SK-N-DZ (cell line): Measurements from ENCODE around the gene CYP27B1.

Source experiments
- DNase-seq: peaks from one replicate; pipeline ENCODE4 v3.0.0-alpha.2; 2015; ENCODE audit warnings: low spot score

CYP27B1 gene

DNA sequence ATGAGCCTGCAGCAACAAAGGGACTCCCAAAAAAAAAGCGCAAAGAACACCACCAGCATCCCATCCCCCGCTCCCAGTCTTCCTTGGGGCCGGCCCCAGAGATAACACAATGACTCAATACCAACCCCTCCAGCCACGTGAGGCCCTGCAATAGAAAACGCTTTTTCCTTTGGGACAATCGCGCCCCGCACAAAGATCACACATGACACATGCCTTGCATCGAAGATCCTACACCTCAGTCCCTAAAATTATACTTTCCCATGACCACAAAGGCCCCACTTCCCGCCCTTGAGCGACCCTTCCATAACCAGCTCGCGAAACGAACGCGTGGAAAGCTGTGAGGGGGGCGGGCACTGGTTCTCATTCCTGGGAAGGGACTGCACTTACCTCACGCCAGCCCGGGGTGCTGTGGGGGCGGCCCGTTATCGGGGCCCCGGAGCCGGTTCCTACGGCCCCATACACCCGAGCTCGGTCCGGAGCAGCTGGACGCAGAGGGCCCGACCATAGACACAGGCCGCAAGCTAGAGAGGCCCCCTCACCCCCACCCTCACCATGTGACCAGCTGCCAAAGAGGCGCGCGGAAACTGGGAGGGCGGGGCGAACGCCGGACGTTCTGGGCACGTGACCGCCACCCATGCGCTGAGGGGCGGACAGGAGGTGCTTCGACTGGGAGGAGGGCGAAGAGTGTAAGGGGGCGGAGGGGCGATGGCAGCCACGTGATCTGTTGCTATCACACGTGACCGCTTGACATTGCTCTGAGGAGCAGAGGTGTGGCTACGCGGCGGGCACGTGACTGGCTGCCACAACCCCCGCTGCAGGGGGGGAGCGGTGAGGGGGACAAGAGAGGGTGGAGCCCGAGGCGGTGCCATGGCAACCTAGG, 14.8 kb downstream of the CYP27B1 start, which contains the start of gene CDK4:
CDK4 (minus strand) TSS at position 523 of the 880 bp plus-strand sequence. CDS start 593 bp downstream, outside the sequence.
- DNase-seq: peak; percentile 100

DNA sequence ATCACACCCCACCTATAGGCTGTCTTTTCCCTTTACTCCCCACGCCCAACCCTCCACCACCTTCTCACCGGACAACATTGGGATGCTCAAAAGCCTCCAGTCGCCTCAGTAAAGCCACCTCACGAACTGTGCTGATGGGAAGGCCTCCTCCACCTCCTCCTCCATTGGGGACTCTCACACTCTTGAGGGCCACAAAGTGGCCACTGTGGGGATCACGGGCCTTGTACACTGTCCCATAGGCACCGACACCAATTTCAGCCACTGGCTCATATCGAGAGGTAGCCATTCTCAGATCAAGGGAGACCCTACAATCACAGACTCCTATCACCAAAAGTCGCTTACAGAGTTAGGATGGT, 15.5 kb downstream of the CYP27B1 start:
- DNase-seq: no peak

DNA sequence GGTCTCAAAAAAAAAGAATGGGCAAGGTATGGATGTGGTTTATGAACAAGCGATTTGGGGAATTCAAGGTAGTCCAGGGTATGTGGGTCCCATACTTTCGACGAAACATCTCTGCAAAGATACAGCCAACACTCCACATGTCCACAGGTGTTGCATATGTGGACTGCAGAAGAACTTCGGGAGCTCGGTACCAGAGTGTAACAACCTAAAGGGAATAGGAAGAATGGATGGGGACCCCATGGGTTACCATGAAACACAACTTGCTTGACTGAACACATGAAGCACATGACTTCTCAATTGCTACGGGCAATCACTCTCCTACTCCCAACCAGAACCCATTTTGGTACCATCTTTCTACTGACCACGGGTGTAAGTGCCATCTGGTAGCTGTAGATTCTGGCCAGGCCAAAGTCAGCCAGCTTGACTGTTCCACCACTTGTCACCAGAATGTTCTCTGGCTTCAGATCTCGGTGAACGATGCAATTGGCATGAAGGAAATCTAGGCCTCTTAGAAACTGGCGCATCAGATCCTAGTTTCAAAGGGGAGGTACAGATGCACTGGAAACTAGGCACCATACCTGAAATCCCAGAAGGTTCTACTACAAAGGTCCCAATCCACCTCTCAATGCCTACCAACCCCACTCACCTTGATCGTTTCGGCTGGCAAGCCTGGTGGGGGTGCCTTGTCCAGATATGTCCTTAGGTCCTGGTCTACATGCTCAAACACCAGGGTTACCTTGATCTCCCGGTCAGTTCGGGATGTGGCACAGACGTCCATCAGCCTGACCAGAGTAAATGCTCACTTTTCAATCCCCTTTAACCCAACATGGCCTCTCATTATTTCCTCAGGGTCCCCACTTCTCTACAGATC, 16.1 kb downstream of the CYP27B1 start:
- no peak for DNase-seq

DNA sequence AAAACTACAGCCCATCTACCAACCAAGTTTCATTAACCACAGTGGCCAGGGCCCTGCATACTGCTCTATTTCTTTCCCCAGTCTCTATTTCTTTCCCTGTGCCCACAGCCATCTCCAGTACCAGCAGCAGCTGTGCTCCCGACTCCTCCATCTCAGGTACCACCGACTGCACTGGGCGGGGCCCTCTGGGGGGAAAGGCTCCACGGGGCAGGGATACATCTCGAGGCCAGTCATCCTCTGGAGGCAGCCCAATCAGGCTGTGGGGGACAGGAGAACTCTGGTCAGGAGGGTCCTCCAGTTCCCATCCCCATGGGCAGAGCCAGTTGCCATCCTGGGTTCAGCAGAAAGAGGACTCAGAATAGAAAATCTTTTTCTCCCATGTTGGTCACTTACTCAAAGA, 17.8 kb downstream of the CYP27B1 start:
- DNase-seq: no peak

DNA sequence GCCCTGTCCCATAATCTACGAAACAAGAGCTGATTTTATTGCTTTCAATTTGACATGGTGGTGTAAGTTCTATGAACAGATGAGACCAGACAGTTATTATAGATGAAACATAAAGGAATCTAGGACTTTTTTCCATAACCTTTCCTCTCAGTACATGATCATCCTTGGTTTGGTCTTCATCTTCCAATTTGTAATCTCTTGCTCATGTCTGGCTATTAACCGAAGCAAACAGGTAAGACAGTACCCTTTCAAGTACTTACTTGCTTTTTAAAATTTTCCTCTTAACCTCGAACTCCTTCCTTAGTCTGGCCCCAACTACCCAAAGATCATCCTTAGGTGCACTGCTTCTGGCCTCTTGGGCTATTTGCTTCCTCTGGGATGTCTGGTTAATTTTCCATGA, 20.9 kb downstream of the CYP27B1 start:
- DNase-seq: no peak

DNA sequence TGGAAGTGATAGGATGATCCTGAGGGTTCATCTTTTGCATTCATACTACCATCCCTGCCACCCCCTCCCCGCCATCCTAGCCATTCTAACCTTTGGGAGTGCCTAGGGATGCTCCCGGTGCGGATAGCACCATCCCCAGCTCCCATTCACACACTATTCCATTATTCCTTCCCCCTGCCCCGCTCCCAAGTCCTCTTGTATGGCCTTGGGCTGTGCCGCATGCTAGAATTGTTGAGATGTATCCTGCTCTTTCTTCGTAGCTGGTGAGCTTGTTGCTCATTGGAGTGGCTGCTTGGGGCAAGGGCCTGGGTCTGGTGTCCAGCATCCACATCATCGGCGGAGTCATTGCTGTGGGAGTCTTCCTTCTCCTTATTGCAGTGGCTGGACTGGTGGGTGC, 21.4 kb downstream of the CYP27B1 start:
- DNase-seq: no peak

DNA sequence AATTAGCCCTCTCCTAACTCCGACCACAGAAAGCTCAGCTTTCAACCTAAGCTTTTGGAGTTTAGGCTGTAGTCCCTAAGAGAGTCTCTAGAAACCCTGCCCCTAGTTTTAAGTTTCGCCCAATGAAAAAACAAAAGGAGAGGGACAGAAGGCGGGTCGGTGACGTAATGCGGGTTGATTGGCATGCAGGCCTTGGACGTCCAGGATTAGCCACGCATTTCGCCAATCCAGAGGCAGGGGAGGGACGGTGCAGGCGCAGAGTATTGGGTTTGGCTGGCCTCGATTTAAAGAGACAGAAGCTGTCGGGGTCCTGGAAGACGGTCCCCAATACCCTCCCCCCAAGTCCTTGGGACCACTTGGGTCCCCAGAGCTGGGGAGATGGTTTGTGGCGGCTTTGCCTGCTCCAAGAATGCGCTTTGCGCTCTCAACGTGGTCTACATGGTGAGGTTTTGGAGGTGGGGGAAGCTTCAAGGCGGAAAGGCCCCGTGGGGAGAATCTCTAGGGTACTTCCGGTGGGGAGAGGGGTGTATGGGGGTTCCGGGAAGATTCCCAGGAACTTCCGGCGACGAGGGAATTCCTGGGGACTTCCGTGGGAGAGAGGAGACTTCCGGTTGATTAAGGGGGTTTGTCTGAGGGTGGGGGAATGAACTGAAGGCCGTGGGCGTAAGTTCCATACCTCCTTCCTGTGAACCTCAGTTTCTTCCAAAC, 21.9 kb downstream of the CYP27B1 start, which contains the start of gene TSPAN31:
TSPAN31 (plus strand) TSS at position 263 of the 708 bp plus-strand sequence; CDS start at position 379, 116 bp downstream.
- peak; percentile 99 for DNase-seq

DNA sequence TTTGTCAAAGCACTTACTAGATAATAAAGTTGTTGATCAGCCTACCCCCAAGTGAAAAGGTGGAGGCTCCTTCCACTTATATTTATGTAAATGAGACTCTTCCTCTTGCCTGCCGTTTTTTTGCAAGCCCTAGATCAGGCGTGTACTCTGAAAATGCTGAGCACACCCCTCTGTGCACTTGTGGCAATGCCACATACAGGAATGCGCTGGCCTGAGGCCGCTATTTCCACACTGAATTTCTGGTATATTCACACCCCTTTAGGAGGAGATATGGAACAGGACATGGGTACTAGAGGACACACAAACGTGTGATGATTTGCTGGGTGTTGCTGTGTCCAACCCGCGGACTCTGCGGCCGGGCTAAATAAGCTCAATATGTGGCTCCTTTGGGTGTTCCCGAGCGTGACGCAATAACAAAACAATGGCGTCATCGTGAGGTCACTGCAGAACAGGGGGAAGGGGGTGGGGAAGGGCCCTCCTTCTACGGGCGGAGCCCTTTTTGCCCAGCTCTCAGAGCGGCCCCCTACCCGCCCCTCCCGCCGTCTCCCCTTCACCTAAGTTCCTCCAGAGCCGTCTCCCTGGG, 22.6 kb downstream of the CYP27B1 start:
- no peak for DNase-seq

DNA sequence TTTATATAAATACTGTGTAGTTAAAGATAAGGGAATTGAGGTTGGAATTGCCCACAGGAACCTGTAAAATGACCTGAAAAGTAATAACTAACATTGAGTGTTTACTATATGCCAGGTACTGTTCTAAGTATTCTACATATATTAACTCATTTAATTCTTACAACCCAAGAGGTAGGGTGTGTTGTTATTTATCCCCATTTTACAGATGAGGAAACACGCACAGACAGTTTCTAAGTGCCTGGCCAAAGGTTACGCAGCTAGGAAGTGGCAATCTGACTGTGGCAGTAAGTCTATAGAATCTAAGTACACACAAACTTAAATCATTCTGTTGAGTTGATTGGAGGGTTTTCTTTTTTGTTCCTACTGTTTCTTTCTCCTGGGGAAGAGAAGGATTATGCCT, 23.1 kb downstream of the CYP27B1 start:
- DNase-seq: no peak

DNA sequence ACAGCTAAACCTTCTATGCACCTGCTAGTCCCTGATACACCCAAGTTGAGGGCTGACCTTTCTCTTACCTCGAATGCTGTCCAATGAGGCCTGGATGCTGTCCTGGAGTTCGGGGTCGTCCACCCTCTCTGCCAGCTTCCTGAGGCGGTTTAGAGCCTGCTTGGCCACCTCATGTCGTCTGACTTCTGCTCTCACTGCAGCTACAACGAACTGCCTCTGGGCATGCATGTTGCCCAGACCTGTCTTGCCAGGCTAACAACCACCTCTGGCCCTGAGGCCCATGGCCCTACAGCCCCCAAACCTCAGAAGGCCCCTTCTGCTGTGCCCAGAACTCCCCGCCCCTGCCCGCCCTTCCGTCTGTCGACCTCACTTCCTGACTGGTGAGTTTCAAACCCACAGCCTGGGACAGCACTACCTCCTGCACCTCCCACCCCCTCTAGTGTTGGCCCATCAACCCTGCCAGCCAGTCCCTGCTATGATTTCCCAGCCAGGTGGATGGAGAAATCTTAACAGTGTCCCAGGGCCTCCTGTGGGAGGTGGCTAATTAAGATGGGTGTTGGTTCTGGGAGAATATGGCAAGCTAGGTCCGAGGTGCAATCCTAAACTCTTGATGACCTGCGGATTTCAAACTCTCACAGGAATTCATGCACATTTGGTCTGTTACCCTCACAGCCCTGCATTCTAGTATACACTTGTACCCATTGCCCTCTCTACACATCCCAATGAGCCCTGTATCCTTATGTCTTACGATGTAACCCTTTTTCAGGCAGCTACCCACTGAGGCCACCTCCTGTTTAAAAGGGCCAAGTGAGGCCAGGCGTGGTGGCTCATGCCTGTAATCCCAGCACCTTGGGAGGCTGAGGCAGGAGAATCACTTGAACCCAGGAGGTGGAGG, 24.8 kb downstream of the CYP27B1 start:
- DNase-seq: no peak

DNA sequence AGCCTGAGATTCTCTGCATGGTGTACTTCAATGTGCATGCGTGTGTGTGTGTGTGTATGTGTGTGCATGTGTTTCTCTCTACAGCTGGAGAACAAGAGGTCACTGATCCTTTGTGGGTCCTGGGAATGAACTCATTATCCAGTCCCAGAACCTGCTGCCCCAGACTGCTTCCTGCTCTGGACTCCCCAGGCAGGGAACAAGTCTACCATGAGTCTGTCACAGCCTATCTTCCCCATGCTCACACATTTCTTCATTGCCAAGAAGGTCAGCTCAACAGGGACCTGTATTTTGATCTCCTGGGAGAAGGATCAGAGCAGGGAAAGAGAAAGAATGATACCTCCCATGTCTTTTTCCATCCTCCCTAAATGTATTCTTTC, 25.5 kb downstream of the CYP27B1 start:
- DNase-seq: no peak

DNA sequence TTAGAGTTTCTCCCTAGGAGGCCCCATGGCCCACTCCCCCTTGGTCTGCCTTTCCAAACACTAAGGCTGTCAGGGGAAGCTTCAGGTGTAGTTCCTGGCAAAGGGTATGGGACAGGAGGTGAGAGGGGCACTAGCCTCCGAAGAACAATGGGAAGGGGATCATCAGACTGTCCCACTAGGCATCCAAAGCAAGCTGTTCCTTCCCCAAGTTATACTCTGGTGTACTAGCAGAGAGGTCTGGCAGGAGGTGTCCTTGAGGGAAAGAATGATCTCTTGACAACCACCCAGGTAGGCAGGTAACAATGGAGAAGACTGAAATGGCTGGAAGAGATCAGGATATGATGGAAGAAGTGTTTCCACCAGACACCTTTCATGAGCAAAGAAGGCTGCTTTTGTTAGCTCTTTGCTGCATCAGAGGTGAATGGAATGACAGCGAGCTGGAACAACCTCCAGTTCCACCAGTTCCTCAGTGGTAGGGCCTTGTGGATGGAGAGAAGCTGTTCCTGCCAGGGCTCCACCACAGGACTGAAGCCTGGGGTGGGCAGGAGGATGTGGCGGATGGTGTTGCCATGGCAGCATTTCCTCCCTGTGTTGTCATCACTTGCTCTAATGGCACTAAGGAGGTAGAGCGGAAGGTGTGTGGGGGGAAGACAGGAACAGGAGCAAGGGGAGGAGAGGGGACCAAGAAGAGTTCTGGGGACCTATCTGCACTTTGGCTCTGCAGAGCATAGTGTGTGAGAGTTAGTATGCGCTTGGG, 26.0 kb downstream of the CYP27B1 start:
- no peak for DNase-seq

DNA sequence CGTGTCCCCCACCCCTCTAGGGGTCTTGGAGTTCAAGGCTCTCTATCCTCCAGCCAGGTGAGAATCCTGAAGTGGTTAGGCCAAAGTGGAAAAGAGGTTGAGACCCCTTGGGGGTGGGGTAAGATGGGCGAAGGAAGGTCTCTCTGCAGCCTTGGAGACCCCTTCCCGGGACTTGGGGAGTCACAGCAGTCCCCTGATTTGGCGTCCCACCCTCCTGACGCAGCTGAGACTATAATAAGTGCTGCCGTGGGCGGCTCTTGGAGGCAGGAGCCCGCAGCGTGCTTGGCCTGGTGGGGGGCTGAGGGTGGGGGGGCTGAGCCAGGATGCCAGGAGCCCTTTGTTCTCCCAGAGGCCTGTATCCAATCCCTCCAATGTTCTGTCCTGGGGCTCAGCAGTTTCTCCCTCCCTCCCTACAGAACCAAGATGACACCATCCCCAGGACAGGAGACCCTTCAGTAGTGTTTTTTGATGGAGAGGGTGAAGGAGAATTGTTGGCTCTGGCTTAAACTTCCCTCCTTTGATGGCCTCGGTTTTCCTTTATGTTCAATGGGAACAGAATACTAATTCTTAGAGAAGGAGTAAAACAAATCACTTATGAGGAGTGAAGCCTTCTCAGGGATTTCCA, 26.9 kb downstream of the CYP27B1 start:
- no peak for DNase-seq

DNA sequence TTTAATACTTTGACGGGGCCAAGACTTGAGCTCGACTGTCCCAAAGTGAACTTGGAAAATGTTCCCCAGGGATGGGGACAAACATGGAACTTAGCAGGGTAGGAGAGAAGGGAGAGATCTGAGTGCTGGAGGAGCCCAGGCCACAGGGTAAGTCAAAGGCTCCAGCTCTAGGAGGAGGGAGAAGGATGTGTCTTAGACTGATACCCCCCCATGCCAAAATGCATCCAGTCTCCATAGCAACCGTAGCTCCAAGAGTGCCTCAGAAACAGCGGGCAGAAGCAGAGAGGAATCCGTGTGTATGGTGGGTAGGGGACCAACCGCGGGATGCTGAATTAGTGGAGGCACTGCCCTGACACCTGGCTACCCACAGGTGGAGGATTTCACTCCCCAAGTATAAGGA, 27.5 kb downstream of the CYP27B1 start:
- DNase-seq: no peak

DNA sequence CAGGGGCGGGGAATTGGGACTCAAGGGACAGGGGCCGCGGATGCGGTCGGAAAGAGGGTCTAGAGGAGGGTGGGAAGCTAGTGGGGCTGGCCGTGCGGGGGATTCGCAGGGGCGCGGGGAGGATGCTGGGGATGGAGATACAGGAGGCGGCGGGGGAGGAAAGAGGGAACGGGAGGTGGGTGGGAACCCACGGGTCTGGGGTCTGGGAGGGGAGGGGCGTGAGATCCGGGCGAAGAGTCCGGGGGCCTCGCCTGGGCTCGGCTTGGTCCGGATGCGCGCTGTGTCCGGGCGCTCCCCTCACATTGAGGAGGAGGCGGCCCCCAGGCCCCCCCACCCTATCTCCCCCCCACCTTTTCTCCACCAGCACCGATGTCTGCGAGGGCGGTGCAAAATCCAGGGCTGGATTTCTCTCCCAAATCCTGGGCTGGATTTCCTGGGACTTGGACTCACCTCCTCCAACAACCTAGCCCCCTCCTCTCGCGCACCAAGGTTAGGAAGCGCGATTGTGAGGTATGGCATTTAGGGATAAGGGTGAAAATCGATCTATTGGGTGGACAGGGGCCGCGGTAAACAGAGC, 28.1 kb downstream of the CYP27B1 start, which contains the start of gene AGAP2:
AGAP2 (minus strand) TSS at position 82 of the 577 bp plus-strand sequence. CDS start 496 bp downstream, outside the sequence.
- peak; percentile 86 for DNase-seq

DNA sequence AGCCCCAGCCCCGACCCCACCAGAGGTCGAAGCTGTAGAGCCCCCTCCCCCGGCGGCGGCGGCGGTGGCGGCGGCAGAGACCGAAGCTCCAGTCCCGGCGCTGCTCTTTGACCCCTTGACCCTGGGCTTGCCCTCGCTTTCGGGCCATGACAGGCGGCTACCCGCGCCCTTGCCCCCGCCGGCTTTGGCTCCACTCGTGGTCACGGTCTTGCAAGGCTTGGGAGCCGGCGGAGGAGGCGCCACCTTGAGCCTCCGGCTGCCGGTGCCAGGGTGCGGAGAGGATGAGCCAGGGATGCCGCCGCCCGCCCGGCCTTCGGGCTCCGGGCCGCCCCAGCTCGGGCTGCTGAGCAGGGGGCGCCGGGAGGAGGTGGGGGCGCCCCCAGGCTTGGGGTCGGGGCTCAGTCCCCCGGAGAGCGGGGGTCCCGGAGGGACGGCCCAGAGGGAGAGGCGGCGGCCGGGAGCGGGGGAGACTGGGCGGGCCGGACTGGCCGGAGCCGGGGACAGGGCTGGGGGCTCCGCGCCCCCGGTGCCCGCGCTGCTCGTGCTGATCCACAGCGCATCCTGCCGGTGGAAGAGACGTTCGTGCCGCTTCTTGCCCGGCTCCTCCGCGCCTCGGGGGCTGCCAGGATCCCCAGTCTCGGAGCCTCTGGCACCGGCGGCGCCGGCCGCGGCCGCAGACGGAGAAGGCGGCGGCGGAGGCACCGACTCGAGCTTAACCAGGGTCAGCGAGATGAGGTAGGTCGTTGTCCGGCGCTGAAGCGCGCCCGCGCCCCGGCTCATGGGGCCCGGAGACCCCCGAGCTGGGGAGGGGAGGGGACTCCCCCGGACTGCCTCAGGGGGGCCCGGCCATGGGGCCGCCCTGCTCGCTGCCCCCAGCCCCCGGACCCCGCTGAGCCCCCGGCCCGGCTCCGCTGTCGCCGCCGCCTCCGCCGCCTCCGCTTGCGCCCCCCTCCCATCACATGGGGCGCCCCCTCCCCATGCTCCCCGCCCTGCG, 29.1 kb downstream of the CYP27B1 start:
- no peak for DNase-seq

DNA sequence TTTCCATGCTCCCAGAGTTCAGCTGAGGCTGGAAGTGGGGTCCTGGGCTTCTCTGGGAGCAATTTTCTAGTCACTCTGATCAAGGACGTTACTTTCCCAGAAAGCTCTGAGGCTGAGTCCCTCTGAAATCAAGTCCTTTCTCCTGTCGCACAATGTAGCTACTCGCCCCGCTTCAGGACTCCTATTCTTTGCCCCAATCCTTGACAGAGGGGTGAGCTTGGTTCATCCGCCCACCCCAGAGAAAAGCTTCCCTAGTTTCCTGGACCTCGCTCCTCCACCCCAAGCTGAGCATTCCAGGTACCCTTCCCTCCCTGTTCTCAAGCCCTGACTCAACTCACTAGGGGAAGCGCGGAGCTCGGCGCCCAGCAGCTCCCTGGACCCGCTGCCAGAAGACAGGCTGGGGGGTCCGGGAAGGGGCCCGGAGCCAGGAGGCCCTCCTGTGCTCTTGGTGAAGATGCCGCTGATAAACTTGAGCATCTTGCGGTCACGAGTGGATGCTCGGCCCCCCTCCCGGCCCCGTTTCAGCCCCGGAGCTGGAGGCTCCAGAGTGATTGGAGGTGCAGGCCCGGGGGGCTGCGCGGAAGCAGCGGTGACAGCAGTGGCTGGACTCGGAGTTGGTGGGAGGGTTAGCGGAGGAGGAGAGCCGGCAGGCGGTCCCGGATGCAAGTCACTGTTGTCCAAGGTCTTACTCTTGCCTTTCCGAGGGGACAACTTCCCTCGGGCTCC, 30.0 kb downstream of the CYP27B1 start:
- DNase-seq: no peak
